ENCODE data around the gene PALD1.
A peak's percentile ranks its signal among the peaks of the same experiment; 100 is the strongest.

PALD1 gene

GRCh38 chr10:70575874-70576802 lies 97.6 kb downstream of the PALD1 start:
- Histone ChIP-seq H3K9ac (ENCODE audit: low read length) (peak overlapping the region; percentile 40), H3K27ac (ENCODE audit: low read depth, low read length) (peak overlapping the region; percentile 91), H3F3A (ENCODE audit: insufficient read depth) (peaks cover 40% of the 10 kb centered on the region)

GRCh38 chr10:70576803-70577517 lies 98.4 kb downstream of the PALD1 start:
- Histone ChIP-seq H3K9ac (ENCODE audit: low read length) (peak overlapping the region; percentile 40), H3K9me3 (ENCODE audit: insufficient read depth, low read length) (no peaks in the 10 kb centered on the region), H3K9me2 (replicated peaks; ENCODE audit: insufficient read depth, low read length) (no peaks in the 10 kb centered on the region), H3K36me3 (ENCODE audit: low read length) (no peaks in the 10 kb centered on the region; the same call in 1 of the 2 replicates), H3K27me3 (ENCODE audit: low read length) (no peaks in the 10 kb centered on the region), H3K27ac (ENCODE audit: low read depth, low read length) (peak overlapping the region; percentile 91), H3K4me3 (ENCODE audit: insufficient read depth, low read length, poor library complexity, severe bottlenecking) (peak overlapping the region; percentile 0), H4K20me1 (ENCODE audit: low read depth, low read length) (no peaks in the 10 kb centered on the region), H3K79me2 (ENCODE audit: insufficient read depth, low read length) (no peaks in the 10 kb centered on the region), H3K4me2 (ENCODE audit: low read depth, low read length, poor library complexity, severe bottlenecking) (peak overlapping the region; percentile 52), H2AFZ (ENCODE audit: low read depth, low read length, severe bottlenecking) (no peak overlapping the region), H3F3A (ENCODE audit: insufficient read depth) (peaks cover 40% of the 10 kb centered on the region)
- no peak for TF ChIP-seq CTCF (IDR thresholded peaks at IDR 0.05; ENCODE audit: insufficient read depth, low read length, poor library complexity, severe bottlenecking)
- TF ChIP-seq EZH2phosphoT487 (conservative IDR thresholded peaks at IDR 0.05; ENCODE audit: low read length) = no peak

More at GRCh38 chr10:70575874-70576802, 97.6 kb downstream of the PALD1 start:
- Histone ChIP-seq H3K27me3 (ENCODE audit: low read length) (no peaks in the 10 kb centered on the region), H3K9me3 (ENCODE audit: insufficient read depth, low read length) (no peaks in the 10 kb centered on the region), H3K4me3 (ENCODE audit: insufficient read depth, low read length, poor library complexity, severe bottlenecking) (peak overlapping the region; percentile 0), H2AFZ (ENCODE audit: low read depth, low read length, severe bottlenecking) (no peak overlapping the region), H3K36me3 (ENCODE audit: low read length) (no peaks in the 10 kb centered on the region; the same call in 1 of the 2 replicates), H4K20me1 (ENCODE audit: low read depth, low read length) (no peaks in the 10 kb centered on the region), H3K4me2 (ENCODE audit: low read depth, low read length, poor library complexity, severe bottlenecking) (peak overlapping the region; percentile 52), H3K9me2 (replicated peaks; ENCODE audit: insufficient read depth, low read length) (no peaks in the 10 kb centered on the region), H3K79me2 (ENCODE audit: insufficient read depth, low read length) (no peaks in the 10 kb centered on the region)
- TF ChIP-seq CTCF (IDR thresholded peaks at IDR 0.05; ENCODE audit: insufficient read depth, low read length, poor library complexity, severe bottlenecking) = no peak
- TF ChIP-seq EZH2phosphoT487 (conservative IDR thresholded peaks at IDR 0.05; ENCODE audit: low read length) = no peak

GRCh38 chr10:70578371-70578947 lies 99.9 kb downstream of the PALD1 start:
- Histone ChIP-seq H3K27me3 (ENCODE audit: low read length) (no peaks in the 10 kb centered on the region), H3K27ac (ENCODE audit: low read depth, low read length) (peak overlapping the region; percentile 91), H3K4me3 (ENCODE audit: insufficient read depth, low read length, poor library complexity, severe bottlenecking) (no peak overlapping the region)

More at GRCh38 chr10:70578371-70578947, 99.9 kb downstream of the PALD1 start:
- Histone ChIP-seq H3K9ac (ENCODE audit: low read length) (no peak overlapping the region; the same call in 1 of the 2 replicates), H3K9me3 (ENCODE audit: insufficient read depth, low read length) (no peaks in the 10 kb centered on the region), H3K9me2 (replicated peaks; ENCODE audit: insufficient read depth, low read length) (no peaks in the 10 kb centered on the region), H4K20me1 (ENCODE audit: low read depth, low read length) (no peaks in the 10 kb centered on the region), H3K79me2 (ENCODE audit: insufficient read depth, low read length) (no peaks in the 10 kb centered on the region), H3F3A (ENCODE audit: insufficient read depth) (peaks cover 36% of the 10 kb centered on the region), H3K36me3 (ENCODE audit: low read length) (no peaks in the 10 kb centered on the region; the same call in 1 of the 2 replicates), H2AFZ (ENCODE audit: low read depth, low read length, severe bottlenecking) (no peak overlapping the region), H3K4me2 (ENCODE audit: low read depth, low read length, poor library complexity, severe bottlenecking) (peak overlapping the region; percentile 52)
- no peak for TF ChIP-seq EZH2phosphoT487 (conservative IDR thresholded peaks at IDR 0.05; ENCODE audit: low read length)
- no peak for TF ChIP-seq CTCF (IDR thresholded peaks at IDR 0.05; ENCODE audit: insufficient read depth, low read length, poor library complexity, severe bottlenecking)

Measured in SU-DHL-6 (cell line).